ENCODE data around the gene CRYBG1. TPM values are rescaled to one million over a fixed set of nuclear protein-coding genes. Genes with fewer than 3 reads are reported as not detected.

The CRYBG1 gene
- total RNA-seq, 1 experiment from 2014 or later = 10.7 TPM

DNA sequence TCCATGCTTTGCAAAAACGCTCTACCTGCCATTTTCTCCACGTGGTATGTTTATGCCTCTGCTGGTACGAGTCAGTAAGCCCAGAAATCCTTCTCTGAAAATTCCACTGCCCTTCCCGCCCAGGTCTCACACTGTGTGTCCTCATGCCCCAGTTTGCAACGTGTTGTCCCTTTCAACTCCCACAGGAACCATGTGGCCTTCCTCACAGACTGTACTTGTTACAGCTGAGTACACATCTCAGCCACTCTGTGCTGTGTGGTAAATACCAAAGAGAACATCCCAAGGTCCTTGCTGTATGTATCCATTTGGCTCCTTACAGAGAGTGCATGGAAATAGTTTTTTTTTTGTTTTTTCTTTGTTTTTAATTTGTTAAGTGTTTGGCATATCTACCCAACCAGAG is 211.9 kb downstream of the CRYBG1 start:
- H3K9me2 ChIP-seq (ENCODE audit: insufficient read depth) = no peaks in the 10 kb centered on the region
- ChIA-PET CTCF (interaction anchor here (1.0 to 1.5 kb wide), 3 partner anchors 233 to 425 kb away, joined by 3 read pairs; no protein-coding TSS in a partner anchor), RAD21 (ENCODE audit: low non-redundant PET in 1 of 2, low total read pairs in 2 of 2, uncharacterized antibody in 2 of 2, unreplicated experiment in 2 of 2) (no interaction called here), POLR2A (no interaction called here)
- no peak for TF ChIP-seq ELF1 (IDR thresholded peaks at IDR 0.05; ENCODE audit: borderline replicate concordance, low read depth)
- no peak for TF ChIP-seq SRF (IDR thresholded peaks at IDR 0.05; ENCODE audit: low read depth)
- no peak for TF ChIP-seq SIN3A (IDR thresholded peaks at IDR 0.05; ENCODE audit: low read depth)
- TF ChIP-seq JUND (IDR thresholded peaks at IDR 0.05) = no peak
- TF ChIP-seq, protein P1, sequence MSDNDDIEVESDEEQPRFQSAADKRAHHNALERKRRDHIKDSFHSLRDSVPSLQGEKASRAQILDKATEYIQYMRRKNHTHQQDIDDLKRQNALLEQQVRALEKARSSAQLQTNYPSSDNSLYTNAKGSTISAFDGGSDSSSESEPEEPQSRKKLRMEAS (IDR thresholded peaks at IDR 0.05) = no peak
- no peak for TF ChIP-seq YY1 (IDR thresholded peaks at IDR 0.05; ENCODE audit: extremely low read depth, insufficient replicate concordance, low read depth, low read length)
- TF ChIP-seq FOSL1 (IDR thresholded peaks at IDR 0.05; ENCODE audit: low read depth) = no peak
- TF ChIP-seq TCF7L2 (IDR thresholded peaks at IDR 0.05; ENCODE audit: borderline replicate concordance, extremely low read depth, insufficient read depth, insufficient read length) = no peak
- H3K9me3 ChIP-seq (ENCODE audit: control insufficient read depth in 1 of 2, insufficient read depth in 1 of 2, low read depth in 1 of 2, low read length in 2 of 2) = no peaks in the 10 kb centered on the region
- BruUV-seq (replicated peaks) = no TSS peak
- ATAC-seq (no peak), DNase-seq (ENCODE audit: low read depth, low spot score) (no peak)
- peaks cover 4 to 27% of the 10 kb centered on the region in 2 experiments; a peak in 3 of 4 replicates for H3K4me1 ChIP-seq (ENCODE audit: control insufficient read depth in 1 of 2, insufficient read depth in 2 of 2, low read length in 2 of 2)
- H4K20me1 ChIP-seq (ENCODE audit: insufficient read depth) = no peaks in the 10 kb centered on the region
- no peaks in the 10 kb centered on the region for H3K79me2 ChIP-seq (ENCODE audit: insufficient read depth, low read length)
- H2AFZ ChIP-seq (ENCODE audit: low read depth, low read length, poor library complexity, severe bottlenecking) = no peak overlapping the region
- intact Hi-C loops (cut with micrococcal nuclease) = no loop called here
- no peak overlapping the region for H3K4me2 ChIP-seq (ENCODE audit: low read length)
- H3K9ac ChIP-seq (ENCODE audit: low read length) = no peak overlapping the region
- H3K4me3 ChIP-seq (replicated peaks in 1 of 2; ENCODE audit: low read depth in 1 of 2, low read length in 2 of 2) = no peak overlapping the region
- H3K27me3 ChIP-seq (ENCODE audit: insufficient read depth, low read length) = no peaks in the 10 kb centered on the region
- H3K27ac ChIP-seq (ENCODE audit: low read depth, low read length) = no peak overlapping the region
- 0 out of 4 replicates have a peak, but pooled peaks cover 0 to 12% of the 10 kb centered on the region in 2 experiments for H3K36me3 ChIP-seq (ENCODE audit: control insufficient read depth in 1 of 2, insufficient read depth in 2 of 2, low read length in 2 of 2)

DNA sequence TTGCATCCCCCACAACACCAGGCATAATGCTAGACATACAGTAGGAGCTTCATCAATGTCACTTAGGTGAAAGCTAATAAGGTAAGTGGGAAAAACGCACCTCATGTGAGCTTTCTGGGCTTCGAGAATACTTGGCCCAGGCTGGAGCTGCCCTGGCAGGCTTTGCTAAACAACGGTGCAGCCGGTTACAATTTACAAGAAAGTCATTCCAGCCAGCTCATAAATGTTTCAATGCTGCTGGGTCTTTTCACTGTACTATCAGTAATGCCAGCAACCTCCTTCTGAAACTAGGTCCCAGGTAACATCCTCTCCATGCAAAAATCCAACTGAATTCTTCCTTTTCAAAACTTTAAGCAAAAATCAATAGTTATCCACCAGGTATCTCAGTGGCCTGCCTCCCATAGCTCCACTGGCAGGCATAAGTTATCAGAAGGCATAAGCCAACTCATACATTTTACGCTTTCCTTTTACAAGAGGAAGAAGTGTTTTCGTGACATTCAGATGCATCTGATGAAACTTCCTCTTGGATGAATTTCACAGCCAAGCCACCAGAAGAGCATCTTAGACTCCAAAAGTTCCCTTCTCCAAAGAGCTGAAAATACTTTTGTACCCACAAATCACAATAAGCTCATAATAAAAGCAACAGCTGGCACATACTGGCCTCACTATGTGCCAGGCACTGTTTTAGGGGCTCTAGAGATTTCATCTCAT is 212.5 kb downstream of the CRYBG1 start:
- DNase-seq (ENCODE audit: low read depth, low spot score) (no peak), ATAC-seq (no peak)
- intact Hi-C loops (cut with micrococcal nuclease) = no loop called here
- H3K79me2 ChIP-seq (ENCODE audit: insufficient read depth, low read length) = no peaks in the 10 kb centered on the region
- H3K4me1 ChIP-seq (ENCODE audit: control insufficient read depth in 1 of 2, insufficient read depth in 2 of 2, low read length in 2 of 2) = peaks cover 4 to 27% of the 10 kb centered on the region in 2 experiments; a peak in 3 of 4 replicates
- H3K9me2 ChIP-seq (ENCODE audit: insufficient read depth) = no peaks in the 10 kb centered on the region
- RAD21 ChIA-PET (ENCODE audit: low non-redundant PET in 1 of 2, low total read pairs in 2 of 2, uncharacterized antibody in 2 of 2, unreplicated experiment in 2 of 2) = no interaction called here
- H3K4me2 ChIP-seq (ENCODE audit: low read length) = no peak overlapping the region
- 0 out of 4 replicates have a peak, but pooled peaks cover 0 to 12% of the 10 kb centered on the region in 2 experiments for H3K36me3 ChIP-seq (ENCODE audit: control insufficient read depth in 1 of 2, insufficient read depth in 2 of 2, low read length in 2 of 2)
- no peaks in the 10 kb centered on the region for H3K9me3 ChIP-seq (ENCODE audit: control insufficient read depth in 1 of 2, insufficient read depth in 1 of 2, low read depth in 1 of 2, low read length in 2 of 2)
- H3K27me3 ChIP-seq (ENCODE audit: insufficient read depth, low read length) = no peaks in the 10 kb centered on the region
- CTCF ChIA-PET = interaction anchor here (1.0 to 1.5 kb wide), 2 partner anchors 234 to 406 kb away, joined by 3 read pairs; no protein-coding TSS in a partner anchor
- no TSS peak for BruUV-seq (replicated peaks)
- H3K9ac ChIP-seq (ENCODE audit: low read length) = no peak overlapping the region
- H2AFZ ChIP-seq (ENCODE audit: low read depth, low read length, poor library complexity, severe bottlenecking) = no peak overlapping the region
- no peak overlapping the region for H3K4me3 ChIP-seq (replicated peaks in 1 of 2; ENCODE audit: low read depth in 1 of 2, low read length in 2 of 2)
- TF ChIP-seq, protein P2, sequence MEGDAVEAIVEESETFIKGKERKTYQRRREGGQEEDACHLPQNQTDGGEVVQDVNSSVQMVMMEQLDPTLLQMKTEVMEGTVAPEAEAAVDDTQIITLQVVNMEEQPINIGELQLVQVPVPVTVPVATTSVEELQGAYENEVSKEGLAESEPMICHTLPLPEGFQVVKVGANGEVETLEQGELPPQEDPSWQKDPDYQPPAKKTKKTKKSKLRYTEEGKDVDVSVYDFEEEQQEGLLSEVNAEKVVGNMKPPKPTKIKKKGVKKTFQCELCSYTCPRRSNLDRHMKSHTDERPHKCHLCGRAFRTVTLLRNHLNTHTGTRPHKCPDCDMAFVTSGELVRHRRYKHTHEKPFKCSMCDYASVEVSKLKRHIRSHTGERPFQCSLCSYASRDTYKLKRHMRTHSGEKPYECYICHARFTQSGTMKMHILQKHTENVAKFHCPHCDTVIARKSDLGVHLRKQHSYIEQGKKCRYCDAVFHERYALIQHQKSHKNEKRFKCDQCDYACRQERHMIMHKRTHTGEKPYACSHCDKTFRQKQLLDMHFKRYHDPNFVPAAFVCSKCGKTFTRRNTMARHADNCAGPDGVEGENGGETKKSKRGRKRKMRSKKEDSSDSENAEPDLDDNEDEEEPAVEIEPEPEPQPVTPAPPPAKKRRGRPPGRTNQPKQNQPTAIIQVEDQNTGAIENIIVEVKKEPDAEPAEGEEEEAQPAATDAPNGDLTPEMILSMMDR (IDR thresholded peaks at IDR 0.05 in 2 of 3, conservative IDR thresholded peaks at IDR 0.05 in 1 of 3; ENCODE audit: borderline replicate concordance in 1 of 3, insufficient read depth in 1 of 3, low read depth in 2 of 3, low read length in 2 of 3) = no peak
- TF ChIP-seq POLR2AphosphoS5 (IDR thresholded peaks at IDR 0.05; ENCODE audit: low read depth, low read length) (no peak), ELF1 (IDR thresholded peaks at IDR 0.05; ENCODE audit: borderline replicate concordance, low read depth) (no peak), SIN3A (IDR thresholded peaks at IDR 0.05; ENCODE audit: low read depth) (no peak), TCF7L2 (IDR thresholded peaks at IDR 0.05; ENCODE audit: borderline replicate concordance, extremely low read depth, insufficient read depth, insufficient read length) (no peak), POLR2A (IDR thresholded peaks at IDR 0.05; ENCODE audit: borderline replicate concordance, extremely low read depth, insufficient read depth, insufficient read length) (no peak), ZFX (IDR thresholded peaks at IDR 0.05) (no peak), SRF (IDR thresholded peaks at IDR 0.05; ENCODE audit: low read depth) (no peak), CBX3 (IDR thresholded peaks at IDR 0.05; ENCODE audit: low read depth) (no peak), EZH2 (IDR thresholded peaks at IDR 0.05) (no peak), YY1 (IDR thresholded peaks at IDR 0.05; ENCODE audit: extremely low read depth, insufficient replicate concordance, low read depth, low read length) (no peak)
- TF ChIP-seq, protein P3, sequence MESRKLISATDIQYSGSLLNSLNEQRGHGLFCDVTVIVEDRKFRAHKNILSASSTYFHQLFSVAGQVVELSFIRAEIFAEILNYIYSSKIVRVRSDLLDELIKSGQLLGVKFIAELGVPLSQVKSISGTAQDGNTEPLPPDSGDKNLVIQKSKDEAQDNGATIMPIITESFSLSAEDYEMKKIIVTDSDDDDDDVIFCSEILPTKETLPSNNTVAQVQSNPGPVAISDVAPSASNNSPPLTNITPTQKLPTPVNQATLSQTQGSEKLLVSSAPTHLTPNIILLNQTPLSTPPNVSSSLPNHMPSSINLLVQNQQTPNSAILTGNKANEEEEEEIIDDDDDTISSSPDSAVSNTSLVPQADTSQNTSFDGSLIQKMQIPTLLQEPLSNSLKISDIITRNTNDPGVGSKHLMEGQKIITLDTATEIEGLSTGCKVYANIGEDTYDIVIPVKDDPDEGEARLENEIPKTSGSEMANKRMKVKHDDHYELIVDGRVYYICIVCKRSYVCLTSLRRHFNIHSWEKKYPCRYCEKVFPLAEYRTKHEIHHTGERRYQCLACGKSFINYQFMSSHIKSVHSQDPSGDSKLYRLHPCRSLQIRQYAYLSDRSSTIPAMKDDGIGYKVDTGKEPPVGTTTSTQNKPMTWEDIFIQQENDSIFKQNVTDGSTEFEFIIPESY (IDR thresholded peaks at IDR 0.05; ENCODE audit: extremely low read depth, insufficient replicate concordance, low read length) = no peak
- H4K20me1 ChIP-seq (ENCODE audit: insufficient read depth) = no peaks in the 10 kb centered on the region
- POLR2A ChIA-PET = no interaction called here
- no peak overlapping the region for H3K27ac ChIP-seq (ENCODE audit: low read depth, low read length)

Data from HCT116 (cell line).